ENCODE results near the gene GAREM1.

GRCh38 chr18:32216390-32216789, 254.3 kb downstream of the GAREM1 start:
- TF ChIP-seq CTCF (IDR thresholded peaks at IDR 0.05) (no peak), POLR2A (IDR thresholded peaks at IDR 0.05) (no peak)
